ENCODE results near the gene PARP15. TPM values are rescaled to one million over a fixed set of nuclear protein-coding genes. Genes with fewer than 3 reads are reported as not detected.
A peak's percentile ranks its signal among the peaks of the same experiment; 100 is the strongest.

The PARP15 gene
- total RNA-seq, 1 experiment from 2014 or later = 3.4 TPM

GRCh38 chr3:122568755-122569154 is 8.7 kb upstream of the PARP15 start:
- Mint-ChIP-seq H3K27ac (ENCODE audit: unreplicated experiment) (no peak overlapping the region), H3K9me3 (ENCODE audit: low read depth, unreplicated experiment) (no peaks in the 10 kb centered on the region), H3K4me3 (ENCODE audit: low read depth, unreplicated experiment) (no peak overlapping the region), H3K36me3 (ENCODE audit: insufficient read depth, unreplicated experiment) (peaks cover 55% of the 10 kb centered on the region), H3K27me3 (ENCODE audit: unreplicated experiment) (no peaks in the 10 kb centered on the region), H3K4me1 (ENCODE audit: low read depth, unreplicated experiment) (peaks cover 26% of the 10 kb centered on the region)
- CTCF ChIA-PET = no interaction called here
- no TSS peak for BruUV-seq (replicated peaks)
- intact Hi-C loops (cut with micrococcal nuclease; ENCODE audit: unreplicated experiment) = no loop called here
- DNase-seq = no peak
- TF ChIP-seq CTCF (IDR thresholded peaks at IDR 0.05; ENCODE audit: unreplicated experiment) = no peak

GRCh38 chr3:122572940-122573412 is 4.5 kb upstream of the PARP15 start:
- intact Hi-C loops (cut with micrococcal nuclease; ENCODE audit: unreplicated experiment) = no loop called here
- Mint-ChIP-seq H3K9me3 (ENCODE audit: low read depth, unreplicated experiment) (no peaks in the 10 kb centered on the region), H3K4me1 (ENCODE audit: low read depth, unreplicated experiment) (peaks cover 14% of the 10 kb centered on the region), H3K4me3 (ENCODE audit: low read depth, unreplicated experiment) (no peak overlapping the region), H3K27me3 (ENCODE audit: unreplicated experiment) (no peaks in the 10 kb centered on the region), H3K27ac (ENCODE audit: unreplicated experiment) (no peak overlapping the region), H3K36me3 (ENCODE audit: insufficient read depth, unreplicated experiment) (peaks cover 48% of the 10 kb centered on the region)
- BruUV-seq (replicated peaks) = no TSS peak
- CTCF ChIA-PET = no interaction called here
- no peak for TF ChIP-seq CTCF (IDR thresholded peaks at IDR 0.05; ENCODE audit: unreplicated experiment)
- DNase-seq = peak; percentile 63

GRCh38 chr3:122576174-122576940 is 1.1 kb upstream of the PARP15 start:
- H3K4me3 Mint-ChIP-seq (ENCODE audit: low read depth, unreplicated experiment) = no peak overlapping the region
- H3K9me3 Mint-ChIP-seq (ENCODE audit: low read depth, unreplicated experiment) = peaks cover 2% of the 10 kb centered on the region
- H3K36me3 Mint-ChIP-seq (ENCODE audit: insufficient read depth, unreplicated experiment) = peaks cover 33% of the 10 kb centered on the region
- DNase-seq = no peak
- CTCF ChIA-PET = no interaction called here
- intact Hi-C loops (cut with micrococcal nuclease; ENCODE audit: unreplicated experiment) = no loop called here
- H3K27ac Mint-ChIP-seq (ENCODE audit: unreplicated experiment) = no peak overlapping the region
- no peaks in the 10 kb centered on the region for H3K27me3 Mint-ChIP-seq (ENCODE audit: unreplicated experiment)
- no peak for TF ChIP-seq CTCF (IDR thresholded peaks at IDR 0.05; ENCODE audit: unreplicated experiment)
- BruUV-seq (replicated peaks) = no TSS peak
- peaks cover 14% of the 10 kb centered on the region for H3K4me1 Mint-ChIP-seq (ENCODE audit: low read depth, unreplicated experiment)

GRCh38 chr3:122578069-122578740 is 755 bp downstream of the PARP15 start:
- H3K27me3 Mint-ChIP-seq (ENCODE audit: unreplicated experiment) = no peaks in the 10 kb centered on the region
- peaks cover 17% of the 10 kb centered on the region for H3K36me3 Mint-ChIP-seq (ENCODE audit: insufficient read depth, unreplicated experiment)
- H3K4me1 Mint-ChIP-seq (ENCODE audit: low read depth, unreplicated experiment) = peaks cover 6% of the 10 kb centered on the region
- no peak for DNase-seq
- H3K27ac Mint-ChIP-seq (ENCODE audit: unreplicated experiment) = no peak overlapping the region
- H3K4me3 Mint-ChIP-seq (ENCODE audit: low read depth, unreplicated experiment) = peak overlapping the region; percentile 69
- CTCF ChIA-PET = no interaction called here
- intact Hi-C loops (cut with micrococcal nuclease; ENCODE audit: unreplicated experiment) = no loop called here
- TF ChIP-seq CTCF (IDR thresholded peaks at IDR 0.05; ENCODE audit: unreplicated experiment) = no peak
- peaks cover 10% of the 10 kb centered on the region for H3K9me3 Mint-ChIP-seq (ENCODE audit: low read depth, unreplicated experiment)
- no TSS peak for BruUV-seq (replicated peaks)
